Measurements from ENCODE around the gene CEP112.

DNA sequence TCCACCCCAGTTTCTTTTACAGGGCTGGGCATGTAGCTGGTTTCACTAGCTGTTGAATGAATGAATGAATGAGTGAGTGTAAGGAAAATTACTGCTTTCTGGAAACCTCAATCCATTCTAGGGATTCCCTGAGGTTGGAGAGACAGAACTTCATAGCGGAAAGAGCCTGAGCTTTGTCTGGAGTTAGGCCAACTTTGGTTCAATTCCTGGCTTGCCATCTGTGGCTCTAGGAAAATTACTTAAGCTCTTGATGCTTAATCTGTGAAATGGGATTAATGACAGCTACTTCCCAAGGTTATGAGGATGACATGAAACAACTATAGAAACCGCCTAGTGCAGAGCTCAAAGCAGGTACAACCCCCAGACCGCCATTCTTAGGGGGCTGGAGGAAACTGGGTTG, 554.1 kb downstream of the CEP112 start:
- TF ChIP-seq, protein P1, sequence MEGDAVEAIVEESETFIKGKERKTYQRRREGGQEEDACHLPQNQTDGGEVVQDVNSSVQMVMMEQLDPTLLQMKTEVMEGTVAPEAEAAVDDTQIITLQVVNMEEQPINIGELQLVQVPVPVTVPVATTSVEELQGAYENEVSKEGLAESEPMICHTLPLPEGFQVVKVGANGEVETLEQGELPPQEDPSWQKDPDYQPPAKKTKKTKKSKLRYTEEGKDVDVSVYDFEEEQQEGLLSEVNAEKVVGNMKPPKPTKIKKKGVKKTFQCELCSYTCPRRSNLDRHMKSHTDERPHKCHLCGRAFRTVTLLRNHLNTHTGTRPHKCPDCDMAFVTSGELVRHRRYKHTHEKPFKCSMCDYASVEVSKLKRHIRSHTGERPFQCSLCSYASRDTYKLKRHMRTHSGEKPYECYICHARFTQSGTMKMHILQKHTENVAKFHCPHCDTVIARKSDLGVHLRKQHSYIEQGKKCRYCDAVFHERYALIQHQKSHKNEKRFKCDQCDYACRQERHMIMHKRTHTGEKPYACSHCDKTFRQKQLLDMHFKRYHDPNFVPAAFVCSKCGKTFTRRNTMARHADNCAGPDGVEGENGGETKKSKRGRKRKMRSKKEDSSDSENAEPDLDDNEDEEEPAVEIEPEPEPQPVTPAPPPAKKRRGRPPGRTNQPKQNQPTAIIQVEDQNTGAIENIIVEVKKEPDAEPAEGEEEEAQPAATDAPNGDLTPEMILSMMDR (IDR thresholded peaks at IDR 0.05; ENCODE audit: low read depth, low read length, missing input control): no peak
- TF ChIP-seq, protein P2, sequence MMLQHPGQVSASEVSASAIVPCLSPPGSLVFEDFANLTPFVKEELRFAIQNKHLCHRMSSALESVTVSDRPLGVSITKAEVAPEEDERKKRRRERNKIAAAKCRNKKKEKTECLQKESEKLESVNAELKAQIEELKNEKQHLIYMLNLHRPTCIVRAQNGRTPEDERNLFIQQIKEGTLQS (IDR thresholded peaks at IDR 0.05): no peak
- TF ChIP-seq, protein P3, sequence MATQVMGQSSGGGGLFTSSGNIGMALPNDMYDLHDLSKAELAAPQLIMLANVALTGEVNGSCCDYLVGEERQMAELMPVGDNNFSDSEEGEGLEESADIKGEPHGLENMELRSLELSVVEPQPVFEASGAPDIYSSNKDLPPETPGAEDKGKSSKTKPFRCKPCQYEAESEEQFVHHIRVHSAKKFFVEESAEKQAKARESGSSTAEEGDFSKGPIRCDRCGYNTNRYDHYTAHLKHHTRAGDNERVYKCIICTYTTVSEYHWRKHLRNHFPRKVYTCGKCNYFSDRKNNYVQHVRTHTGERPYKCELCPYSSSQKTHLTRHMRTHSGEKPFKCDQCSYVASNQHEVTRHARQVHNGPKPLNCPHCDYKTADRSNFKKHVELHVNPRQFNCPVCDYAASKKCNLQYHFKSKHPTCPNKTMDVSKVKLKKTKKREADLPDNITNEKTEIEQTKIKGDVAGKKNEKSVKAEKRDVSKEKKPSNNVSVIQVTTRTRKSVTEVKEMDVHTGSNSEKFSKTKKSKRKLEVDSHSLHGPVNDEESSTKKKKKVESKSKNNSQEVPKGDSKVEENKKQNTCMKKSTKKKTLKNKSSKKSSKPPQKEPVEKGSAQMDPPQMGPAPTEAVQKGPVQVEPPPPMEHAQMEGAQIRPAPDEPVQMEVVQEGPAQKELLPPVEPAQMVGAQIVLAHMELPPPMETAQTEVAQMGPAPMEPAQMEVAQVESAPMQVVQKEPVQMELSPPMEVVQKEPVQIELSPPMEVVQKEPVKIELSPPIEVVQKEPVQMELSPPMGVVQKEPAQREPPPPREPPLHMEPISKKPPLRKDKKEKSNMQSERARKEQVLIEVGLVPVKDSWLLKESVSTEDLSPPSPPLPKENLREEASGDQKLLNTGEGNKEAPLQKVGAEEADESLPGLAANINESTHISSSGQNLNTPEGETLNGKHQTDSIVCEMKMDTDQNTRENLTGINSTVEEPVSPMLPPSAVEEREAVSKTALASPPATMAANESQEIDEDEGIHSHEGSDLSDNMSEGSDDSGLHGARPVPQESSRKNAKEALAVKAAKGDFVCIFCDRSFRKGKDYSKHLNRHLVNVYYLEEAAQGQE (IDR thresholded peaks at IDR 0.05): no peak
- no peak for TF ChIP-seq RAD21 (IDR thresholded peaks at IDR 0.05)

All from liver (tissue), 3 donors.